Fibroblast of lung (primary cell): ENCODE results near the gene PER1.

Experiments
- EZH2 ChIP-seq: IDR thresholded peaks from 2 replicates; pipeline ENCODE4 v1.5.1; 2012; ENCODE audit warnings: low read length, control low read depth, mild to moderate bottlenecking; ENCODE audit errors: missing control alignments
- TF ChIP-seq, protein P1 (sequence below), 2 donors: IDR thresholded peaks in 1 of 2; conservative IDR thresholded peaks in 1 of 2; 1 replicate in 1 of 2; 2 replicates in 1 of 2; pipeline ENCODE4 v1.5.1; 2011 to 2012; ENCODE audit warnings: low read length in 2 of 2, control low read depth in 1 of 2, inconsistent platforms in 1 of 2, low read depth in 1 of 2, mild to moderate bottlenecking in 1 of 2

DNA sequence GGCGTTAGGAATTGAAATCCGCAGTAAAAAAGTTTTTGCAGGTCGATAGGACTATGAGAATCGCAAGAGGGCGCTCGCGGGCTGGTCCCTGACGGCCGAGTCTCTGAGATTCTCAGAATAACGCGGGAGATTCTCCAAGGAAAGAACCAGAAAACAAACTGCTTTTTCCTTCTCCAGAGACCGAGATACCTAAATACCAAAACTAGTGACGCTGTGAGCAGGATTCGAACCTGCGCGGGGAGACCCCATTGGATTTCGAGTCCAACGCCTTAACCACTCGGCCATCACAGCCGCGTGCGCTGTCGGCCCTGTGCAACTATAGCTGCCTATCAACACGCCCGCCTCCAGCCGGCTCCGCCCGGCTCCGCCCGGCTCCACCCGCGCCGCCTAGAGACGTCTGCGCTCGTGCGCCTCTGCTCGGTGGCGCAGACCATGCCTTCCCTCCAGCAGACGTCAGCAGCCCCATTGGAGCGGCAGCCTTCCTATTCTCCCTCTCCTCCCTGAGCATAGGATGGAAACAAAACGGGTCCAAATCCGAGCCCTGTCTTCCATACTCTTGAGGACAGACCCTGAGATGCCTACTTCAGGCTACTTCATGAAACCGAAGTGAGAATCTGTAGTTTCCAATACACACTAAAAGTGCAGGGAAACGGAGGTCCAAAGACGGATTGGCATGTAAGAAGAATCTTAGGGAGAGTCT is 13.4 kb downstream of the PER1 start:
- TF ChIP-seq, protein P1, sequence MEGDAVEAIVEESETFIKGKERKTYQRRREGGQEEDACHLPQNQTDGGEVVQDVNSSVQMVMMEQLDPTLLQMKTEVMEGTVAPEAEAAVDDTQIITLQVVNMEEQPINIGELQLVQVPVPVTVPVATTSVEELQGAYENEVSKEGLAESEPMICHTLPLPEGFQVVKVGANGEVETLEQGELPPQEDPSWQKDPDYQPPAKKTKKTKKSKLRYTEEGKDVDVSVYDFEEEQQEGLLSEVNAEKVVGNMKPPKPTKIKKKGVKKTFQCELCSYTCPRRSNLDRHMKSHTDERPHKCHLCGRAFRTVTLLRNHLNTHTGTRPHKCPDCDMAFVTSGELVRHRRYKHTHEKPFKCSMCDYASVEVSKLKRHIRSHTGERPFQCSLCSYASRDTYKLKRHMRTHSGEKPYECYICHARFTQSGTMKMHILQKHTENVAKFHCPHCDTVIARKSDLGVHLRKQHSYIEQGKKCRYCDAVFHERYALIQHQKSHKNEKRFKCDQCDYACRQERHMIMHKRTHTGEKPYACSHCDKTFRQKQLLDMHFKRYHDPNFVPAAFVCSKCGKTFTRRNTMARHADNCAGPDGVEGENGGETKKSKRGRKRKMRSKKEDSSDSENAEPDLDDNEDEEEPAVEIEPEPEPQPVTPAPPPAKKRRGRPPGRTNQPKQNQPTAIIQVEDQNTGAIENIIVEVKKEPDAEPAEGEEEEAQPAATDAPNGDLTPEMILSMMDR (conservative IDR thresholded peaks at IDR 0.05 in 1 of 2, IDR thresholded peaks at IDR 0.05 in 1 of 2; ENCODE audit: low read depth in 1 of 2, low read length in 2 of 2) = peak; percentile 80 to 83
- TF ChIP-seq EZH2 = no peak
